A673 (cell line): ENCODE data around the gene PCDHGA4. TPM values are rescaled to one million over a fixed set of nuclear protein-coding genes. Genes with fewer than 3 reads are reported as not detected.
"Not testable (repeated sequence)": the region's sequence is repeated elsewhere in the genome, so short reads cannot be mapped to it uniquely, and the experiment has no call there.

ENCODE experiments used
- Bru-seq: library from RNA; stranded (reverse); fragments of 400-500 nt; gene quantifications from one replicate; lab custom pipeline; 2021; lab: Mats Ljungman, UMichigan
- BruChase-seq, 2 experiments: library from RNA; stranded (reverse); fragments of 400-500 nt; gene quantifications; one replicate each; lab custom pipeline; 2021; lab: Mats Ljungman, UMichigan
- BruUV-seq: library from RNA; stranded (reverse); fragments of 400-500 nt; replicated peaks from 2 replicates; lab custom pipeline; 2021; lab: Mats Ljungman, UMichigan
- CTCF ChIA-PET: fragments of 300-600 bp; sonication (Branson Sonifier 250); formaldehyde crosslinking; loops from one replicate; lab custom pipeline; 2022; ENCODE audit warnings: antibody characterized with exemption; lab: Charles Lee
- POLR2A ChIA-PET: fragments of 300-600 bp; sonication (Branson Sonifier 250); formaldehyde crosslinking; loops from one replicate; lab custom pipeline; 2022; ENCODE audit warnings: antibody characterized with exemption; ENCODE audit not compliant: low non-redundant PET; lab: Charles Lee
- DNase-seq: peaks from one replicate; pipeline ENCODE4 v3.0.0-alpha.2; 2015; ENCODE audit warnings: low spot score
- H3K27ac ChIP-seq: fragments of 200-600 bp; sonication (generic); 2 replicates; pipeline ENCODE4 v1.5.1; 2016; ENCODE audit warnings: mixed run types, low read depth, mild to moderate bottlenecking, mixed read lengths, antibody characterized with exemption, low read length; ENCODE audit not compliant: poor library complexity, severe bottlenecking
- H3K27me3 ChIP-seq: fragments of 200-600 bp; sonication (generic); replicated peaks from 2 replicates; pipeline ENCODE4 v1.6.1; 2017; ENCODE audit warnings: mixed run types, low read depth, mild to moderate bottlenecking, mixed read lengths, antibody characterized with exemption, low read length; ENCODE audit not compliant: insufficient read depth, poor library complexity
- H3K36me3 ChIP-seq: fragments of 200-600 bp; sonication (generic); 2 replicates; pipeline ENCODE4 v1.6.1; 2016; ENCODE audit warnings: mixed run types, mild to moderate bottlenecking, mixed read lengths, antibody characterized with exemption, low read length; ENCODE audit not compliant: insufficient read depth, poor library complexity, severe bottlenecking
- H3K4me1 ChIP-seq: fragments of 200-600 bp; sonication (generic); 2 replicates; pipeline ENCODE4 v1.6.1; 2017; ENCODE audit warnings: mixed run types, mild to moderate bottlenecking, mixed read lengths, antibody characterized with exemption, low read length; ENCODE audit not compliant: insufficient read depth, poor library complexity, severe bottlenecking
- H3K4me3 ChIP-seq: fragments of 200-600 bp; sonication (generic); 2 replicates; pipeline ENCODE4 v1.5.1; 2016; ENCODE audit warnings: low read depth, mixed run types, mild to moderate bottlenecking, mixed read lengths, low read length; ENCODE audit not compliant: poor library complexity, severe bottlenecking
- H3K9me3 ChIP-seq: fragments of 200-600 bp; sonication (generic); 2 replicates; pipeline ENCODE4 v1.6.1; 2016; ENCODE audit warnings: mixed run types, low read depth, mild to moderate bottlenecking, mixed read lengths, antibody characterized with exemption, low read length; ENCODE audit not compliant: poor library complexity, severe bottlenecking
- EZH2 ChIP-seq: fragments of 200-600 bp; sonication (generic); IDR thresholded peaks from 2 replicates; pipeline ENCODE4 v1.6.1; 2017; ENCODE audit warnings: borderline replicate concordance, low read depth, mild to moderate bottlenecking, mixed read lengths, antibody characterized with exemption, low read length; ENCODE audit not compliant: poor library complexity, severe bottlenecking
- intact Hi-C: fragments of 100-400 bp; cut with micrococcal nuclease; formaldehyde crosslinking; loops from one replicate; pipeline ENCODE4 v1.10.0; 2022; ENCODE audit not compliant: unreplicated experiment
- long read RNA-seq: library from polyadenylated mRNA; stranded (forward); transcript quantifications from one replicate; pipeline ENCODE4 v2.0.0, GENCODE V29; 2022
- total RNA-seq: library from RNA; stranded (reverse); gene quantifications from 2 replicates; pipeline ENCODE4 v1.2.3, GENCODE V29; 2021
- TF ChIP-seq, protein P1 (sequence below): fragments of 300-800, 200-600 bp; sonication (generic); conservative IDR thresholded peaks from 2 replicates; pipeline ENCODE4 v1.5.1; 2017; ENCODE audit warnings: low read depth, mild to moderate bottlenecking, antibody characterized with exemption, low read length, moderate library complexity, mixed read lengths

PCDHGA4 gene
- total RNA-seq (2.9 and 3.5 TPM in 2 replicates), Bru-seq, nascent RNA (percentile 61 among the genes with signal in this experiment), BruChase-seq, experiment 1, labeled RNA remaining after a 2-hour chase (percentile 81 among the genes with signal in this experiment), BruChase-seq, experiment 2, labeled RNA remaining after a 6-hour chase (percentile 86 among the genes with signal in this experiment)
- long read RNA-seq, partial matches to known transcripts = 0 of 1 reads
- long read RNA-seq, other reads (novel, unspliced or antisense) = 0 of 1 reads

DNA sequence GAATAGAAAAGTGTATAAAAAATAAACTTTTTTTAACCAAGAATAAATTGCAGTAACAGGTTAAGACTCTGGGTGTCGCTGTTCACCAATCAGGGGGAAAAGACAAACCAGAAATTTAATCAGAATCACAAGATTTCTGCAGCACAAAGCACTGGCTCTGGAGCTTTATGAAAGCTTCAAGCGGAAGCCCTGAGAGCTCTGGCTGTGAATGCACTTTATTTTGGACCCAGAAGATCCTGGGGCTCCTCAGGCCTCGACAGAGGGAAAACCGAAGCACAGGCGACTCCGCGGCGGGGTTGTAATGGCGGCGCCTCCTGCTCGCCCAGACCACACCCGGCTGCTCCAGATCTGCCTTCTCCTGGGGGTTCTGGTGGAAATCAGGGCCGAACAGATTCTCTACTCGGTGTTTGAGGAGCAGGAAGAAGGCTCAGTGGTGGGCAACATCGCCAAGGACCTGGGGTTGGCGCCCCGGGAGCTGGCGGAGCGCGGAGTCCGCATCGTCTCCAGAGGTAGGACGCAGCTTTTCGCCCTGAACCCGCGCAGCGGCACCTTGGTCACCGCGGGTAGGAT, at the start of gene PCDHGA4:
PCDHGA4 (plus strand) TSS at position 122 of the 570 bp plus-strand sequence; CDS start at position 209, 87 bp downstream.
- H3K4me1 ChIP-seq = no peaks in the 10 kb centered on the region
- no peak for DNase-seq
- intact Hi-C loops = loop anchor here (5.0 kb wide), 1 partner anchor 207 kb away; no protein-coding TSS in a partner anchor
- no peaks in the 10 kb centered on the region for H3K27me3 ChIP-seq
- no peaks in the 10 kb centered on the region for H3K36me3 ChIP-seq
- no peak for TF ChIP-seq EZH2
- TF ChIP-seq, protein P1, sequence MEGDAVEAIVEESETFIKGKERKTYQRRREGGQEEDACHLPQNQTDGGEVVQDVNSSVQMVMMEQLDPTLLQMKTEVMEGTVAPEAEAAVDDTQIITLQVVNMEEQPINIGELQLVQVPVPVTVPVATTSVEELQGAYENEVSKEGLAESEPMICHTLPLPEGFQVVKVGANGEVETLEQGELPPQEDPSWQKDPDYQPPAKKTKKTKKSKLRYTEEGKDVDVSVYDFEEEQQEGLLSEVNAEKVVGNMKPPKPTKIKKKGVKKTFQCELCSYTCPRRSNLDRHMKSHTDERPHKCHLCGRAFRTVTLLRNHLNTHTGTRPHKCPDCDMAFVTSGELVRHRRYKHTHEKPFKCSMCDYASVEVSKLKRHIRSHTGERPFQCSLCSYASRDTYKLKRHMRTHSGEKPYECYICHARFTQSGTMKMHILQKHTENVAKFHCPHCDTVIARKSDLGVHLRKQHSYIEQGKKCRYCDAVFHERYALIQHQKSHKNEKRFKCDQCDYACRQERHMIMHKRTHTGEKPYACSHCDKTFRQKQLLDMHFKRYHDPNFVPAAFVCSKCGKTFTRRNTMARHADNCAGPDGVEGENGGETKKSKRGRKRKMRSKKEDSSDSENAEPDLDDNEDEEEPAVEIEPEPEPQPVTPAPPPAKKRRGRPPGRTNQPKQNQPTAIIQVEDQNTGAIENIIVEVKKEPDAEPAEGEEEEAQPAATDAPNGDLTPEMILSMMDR = peak; percentile 50
- CTCF ChIA-PET = no interaction called here
- POLR2A ChIA-PET = no interaction called here
- no peak within 1 kb of the TSS for H3K27ac ChIP-seq
- H3K4me3 ChIP-seq = no peak within 1 kb of the TSS
- BruUV-seq = no TSS peak
- H3K9me3 ChIP-seq = peaks cover 45% of the 10 kb centered on the region

GRCh38 chr5:141306630-141307029, 48.2 kb upstream of the PCDHGA4 start:
- ChIA-PET POLR2A (no interaction called here), CTCF (no interaction called here)
- Histone ChIP-seq H3K27ac (no peak overlapping the region), H3K4me1 (no peaks in the 10 kb centered on the region), H3K27me3 (no peaks in the 10 kb centered on the region), H3K9me3 (peaks cover 20% of the 10 kb centered on the region), H3K36me3 (no peaks in the 10 kb centered on the region), H3K4me3 (no peak overlapping the region)
- intact Hi-C loops = no loop called here
- TF ChIP-seq, protein P1 = no peak
- no peak for TF ChIP-seq EZH2
- BruUV-seq = no TSS peak
- no peak for DNase-seq

- peaks cover 32% of the 10 kb centered on the region for H3K36me3 ChIP-seq
- H3K27me3 ChIP-seq = no peaks in the 10 kb centered on the region
- H3K9me3 ChIP-seq = peaks cover 55% of the 10 kb centered on the region
- no peaks in the 10 kb centered on the region for H3K4me1 ChIP-seq
- intact Hi-C loops = no loop called here
- CTCF ChIA-PET = no interaction called here
- H3K4me3 ChIP-seq = no peak overlapping the region
- TF ChIP-seq EZH2 = no peak
- TF ChIP-seq, protein P1 = no peak
- H3K27ac ChIP-seq = no peak overlapping the region
- no TSS peak for BruUV-seq
- no peak for DNase-seq
- POLR2A ChIA-PET = no interaction called here
Measured at GRCh38 chr5:141313711-141314110, 41.1 kb upstream of the PCDHGA4 start.

DNA sequence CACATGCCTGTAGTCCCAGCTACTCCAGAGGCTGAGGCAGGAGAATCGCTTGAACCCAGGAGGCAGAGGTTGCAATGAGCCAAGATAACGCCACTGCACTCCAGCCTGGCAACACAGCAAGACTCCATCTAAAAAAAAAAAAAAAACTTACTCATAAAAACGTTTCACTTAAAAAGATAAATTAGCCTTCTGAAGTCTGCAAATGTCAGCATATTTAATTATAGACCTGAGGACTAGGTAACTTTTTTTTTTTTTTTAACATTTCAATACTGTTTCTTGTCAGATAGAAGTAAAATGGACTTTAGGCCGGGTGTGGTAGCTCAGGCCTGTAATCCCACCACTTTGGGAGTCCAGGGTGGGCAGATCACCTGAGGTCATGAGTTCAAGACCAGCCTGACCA, 37.9 kb upstream of the PCDHGA4 start:
- Histone ChIP-seq H3K9me3 (peaks cover 75% of the 10 kb centered on the region), H3K36me3 (peaks cover 43% of the 10 kb centered on the region)
- BruUV-seq, intact Hi-C loops, POLR2A ChIA-PET, H3K4me3 ChIP-seq, H3K27ac ChIP-seq, DNase-seq, CTCF ChIA-PET, H3K27me3 ChIP-seq, H3K4me1 ChIP-seq: not testable (repeated sequence)
